HG02870 (cell line): ENCODE measurements around the gene IL4R.

Experiments used
- ATAC-seq: cut with Tn5 transposase; IDR thresholded peaks from one replicate; pipeline ENCODE4 v1.9.1; 2021; ENCODE audit warnings: mild to moderate bottlenecking, moderate library complexity; ENCODE audit not compliant: unreplicated experiment

IL4R gene

DNA sequence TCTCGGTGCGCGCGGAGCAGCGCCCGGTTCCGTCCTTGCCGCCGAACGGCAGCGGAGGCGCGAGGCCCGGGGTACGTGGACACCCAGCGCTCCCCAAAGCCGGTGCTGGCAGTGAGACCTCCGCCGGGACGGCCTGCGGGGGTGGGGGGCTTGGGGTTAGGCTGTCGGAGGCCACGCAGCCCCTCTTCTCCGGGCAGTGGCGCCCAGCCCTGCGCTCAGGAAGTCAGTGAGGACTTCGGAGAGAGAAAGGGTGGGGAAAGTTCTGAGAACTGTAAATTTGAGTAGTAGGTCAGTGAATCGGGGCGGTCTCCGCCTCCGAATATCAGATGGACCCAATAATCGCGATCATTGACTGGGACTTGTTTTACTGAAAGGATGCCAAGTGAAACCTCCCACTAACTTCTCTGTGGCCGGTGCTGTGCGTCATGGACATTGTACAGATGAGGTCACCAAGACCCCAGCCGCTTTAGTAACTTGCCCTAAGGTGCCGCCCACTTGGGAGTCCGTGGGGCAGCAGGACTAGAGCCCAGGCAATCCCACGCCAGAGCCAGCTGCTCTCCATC, 468 bp downstream of the IL4R start:
- ATAC-seq = peak; percentile 5

DNA sequence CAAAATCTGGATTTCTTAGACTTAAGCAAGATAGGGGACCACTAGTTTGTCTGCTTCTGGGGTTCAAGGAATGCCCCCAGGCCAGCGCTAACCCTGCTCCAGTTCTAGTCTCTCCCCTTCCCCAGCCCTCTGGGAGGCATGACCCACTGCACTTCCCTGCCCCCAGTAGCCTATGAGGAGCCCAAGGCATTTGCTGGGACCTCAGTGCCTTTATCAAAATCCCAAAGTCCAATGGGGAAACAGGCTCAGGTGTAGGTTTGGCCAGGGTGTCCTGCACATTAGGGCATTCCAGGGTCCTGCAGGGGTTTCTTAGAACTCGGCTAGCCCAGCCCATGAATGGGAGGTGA, 1.2 kb downstream of the IL4R start:
- ATAC-seq = no peak

DNA sequence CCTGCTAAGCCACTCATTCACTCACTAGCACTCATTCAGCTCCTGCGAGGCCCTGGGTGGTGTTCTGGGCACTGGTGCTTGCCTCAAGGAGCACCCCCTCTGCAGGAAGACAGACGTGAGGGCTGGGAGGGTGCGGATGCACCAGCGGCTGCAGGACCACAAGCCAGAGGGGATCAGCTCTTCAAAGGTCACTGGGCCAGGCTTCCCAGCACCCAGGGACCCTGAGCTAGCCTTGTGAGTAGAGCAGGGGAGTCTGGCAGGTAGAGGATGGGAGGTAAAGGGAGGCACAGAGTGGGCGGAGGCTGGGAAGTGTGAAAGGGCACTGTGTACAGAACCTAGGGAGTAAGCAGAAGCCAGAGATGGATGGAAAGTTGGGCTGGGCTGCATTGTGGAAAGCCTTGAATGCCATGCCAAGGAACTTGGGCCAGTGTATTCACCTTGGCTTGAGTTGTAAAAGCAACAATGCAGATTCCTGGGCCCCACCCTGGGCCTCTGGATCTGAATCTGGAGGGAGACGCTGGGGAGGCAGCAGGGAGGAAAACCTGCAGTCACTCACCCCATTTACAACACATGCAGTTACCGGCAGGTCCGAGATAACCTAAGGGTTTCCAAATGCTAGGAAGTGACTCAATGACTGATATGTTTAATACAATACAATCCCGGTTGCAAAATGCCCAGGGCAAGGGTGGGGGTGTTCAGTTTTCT, 1.7 kb downstream of the IL4R start:
- no peak for ATAC-seq

DNA sequence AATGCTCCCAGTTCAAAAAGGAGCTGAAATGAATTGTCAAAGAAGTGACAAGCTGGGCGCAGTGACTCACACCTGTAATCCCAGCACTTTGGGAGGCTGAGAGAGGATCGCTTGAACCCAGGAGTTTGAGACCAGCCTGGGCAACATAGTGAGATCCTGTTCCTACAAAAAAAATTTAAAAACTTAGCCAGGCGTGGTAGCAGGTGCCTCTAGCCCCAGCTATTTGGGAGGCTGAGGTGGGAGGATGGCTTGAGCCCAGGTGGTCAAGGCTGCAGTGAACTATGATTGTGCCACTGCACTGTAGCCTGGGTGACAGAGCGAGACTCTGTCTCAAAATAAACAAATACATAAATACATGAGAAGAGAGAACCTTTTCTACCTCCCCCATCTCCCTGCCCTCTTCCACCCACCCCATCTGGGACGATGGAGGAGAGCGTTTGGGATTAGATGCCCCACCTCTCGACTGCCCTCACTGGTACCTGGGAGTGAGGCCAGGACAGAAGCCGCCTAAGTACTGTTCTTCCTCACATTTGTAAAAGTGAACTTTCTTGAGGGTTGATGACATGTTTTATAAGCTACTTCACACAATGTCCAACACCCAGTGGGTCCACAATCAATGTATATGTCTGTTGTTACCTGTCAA, 2.4 kb downstream of the IL4R start:
- no peak for ATAC-seq

DNA sequence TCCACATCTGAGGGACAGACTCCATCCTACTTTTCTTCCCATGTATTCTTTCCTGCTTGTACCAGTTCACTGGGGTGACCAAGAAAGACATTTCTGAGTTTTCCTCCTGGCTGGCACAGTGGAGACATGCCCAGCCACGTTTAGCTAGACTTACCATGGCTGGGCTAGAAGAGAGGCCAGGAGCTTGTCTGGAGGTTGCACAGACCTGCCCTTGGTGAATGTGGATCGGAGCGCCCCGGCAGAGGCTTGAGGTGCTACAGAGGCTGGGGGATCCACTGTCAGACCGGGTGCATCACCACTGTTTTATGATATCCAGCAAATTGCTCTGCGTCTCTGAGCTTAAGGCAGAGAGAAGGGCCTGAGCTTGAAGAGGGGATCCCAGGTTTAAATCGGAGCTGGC, 3.5 kb downstream of the IL4R start:
- ATAC-seq = no peak

DNA sequence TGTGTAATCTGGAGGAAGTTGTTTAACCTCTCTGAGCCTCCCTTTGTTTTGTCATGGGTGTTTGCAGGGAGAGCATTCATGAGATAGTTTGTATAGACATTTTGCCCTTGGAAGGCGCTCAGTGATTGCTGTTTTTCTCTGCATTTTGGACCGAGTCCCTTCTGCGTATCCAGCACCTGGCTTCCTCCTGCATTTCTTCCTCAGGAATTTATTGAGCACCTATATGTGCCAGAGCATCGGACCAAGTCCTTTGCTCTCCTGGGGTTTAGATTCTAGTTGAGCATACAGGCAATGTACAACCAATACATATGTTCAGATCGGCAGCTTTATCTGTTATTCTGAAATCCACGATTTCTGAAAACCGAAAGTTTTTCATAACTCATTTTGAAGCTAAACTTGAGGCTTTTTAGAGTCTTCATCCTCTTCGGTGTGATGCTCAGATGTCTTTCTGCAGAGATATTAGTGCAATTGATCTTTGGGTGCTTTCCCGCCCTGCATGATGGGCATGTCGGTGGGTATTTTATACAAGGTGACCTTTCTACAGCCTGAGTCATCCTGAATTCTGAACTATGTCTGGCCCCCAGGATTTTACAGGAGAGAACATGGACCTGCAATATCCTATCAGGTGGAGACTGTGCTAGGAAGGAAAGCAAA, 4.1 kb downstream of the IL4R start:
- no peak for ATAC-seq

DNA sequence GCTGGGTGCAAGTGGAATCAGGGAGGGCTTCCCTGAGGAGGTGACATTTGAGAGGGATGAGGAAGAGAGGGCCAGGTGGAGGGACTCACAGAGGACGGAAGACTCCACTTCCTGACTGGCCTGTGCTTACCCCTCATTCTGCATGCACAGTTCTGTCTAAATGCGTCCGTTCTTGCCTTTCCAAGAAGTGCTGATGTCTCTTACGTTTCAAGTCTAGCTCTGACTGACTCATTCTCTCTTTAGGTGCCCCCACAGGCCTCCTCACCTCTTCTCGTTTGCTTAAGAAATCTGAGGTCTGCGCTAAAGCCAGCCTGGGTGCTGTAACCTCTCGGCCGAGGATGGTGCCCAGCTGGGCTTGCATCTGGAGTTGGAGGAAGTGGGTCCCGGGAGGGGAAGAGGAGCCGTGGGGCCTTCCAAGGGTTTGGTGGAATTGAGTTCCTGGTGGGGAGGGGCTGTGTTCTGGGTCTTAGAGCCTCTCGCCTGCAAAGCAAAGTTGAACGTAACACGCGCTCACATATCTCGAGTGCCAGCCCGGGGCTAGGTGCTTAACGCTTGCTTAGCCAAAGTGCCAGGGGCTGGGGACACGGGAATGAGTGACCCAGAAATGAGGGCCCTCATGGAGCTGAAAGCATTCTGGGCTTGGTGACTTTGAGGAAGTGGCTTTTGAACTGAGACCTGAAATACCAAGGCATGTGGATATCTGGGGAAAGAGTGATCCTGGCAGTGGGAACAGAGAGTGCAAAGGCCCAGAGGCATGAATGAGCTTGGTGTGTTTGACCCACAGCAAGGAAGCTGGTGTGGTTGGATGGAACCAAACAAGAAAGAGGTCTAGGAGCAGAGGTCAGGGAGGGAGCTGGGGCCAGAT, 4.8 kb downstream of the IL4R start:
- ATAC-seq = peak; percentile 42

DNA sequence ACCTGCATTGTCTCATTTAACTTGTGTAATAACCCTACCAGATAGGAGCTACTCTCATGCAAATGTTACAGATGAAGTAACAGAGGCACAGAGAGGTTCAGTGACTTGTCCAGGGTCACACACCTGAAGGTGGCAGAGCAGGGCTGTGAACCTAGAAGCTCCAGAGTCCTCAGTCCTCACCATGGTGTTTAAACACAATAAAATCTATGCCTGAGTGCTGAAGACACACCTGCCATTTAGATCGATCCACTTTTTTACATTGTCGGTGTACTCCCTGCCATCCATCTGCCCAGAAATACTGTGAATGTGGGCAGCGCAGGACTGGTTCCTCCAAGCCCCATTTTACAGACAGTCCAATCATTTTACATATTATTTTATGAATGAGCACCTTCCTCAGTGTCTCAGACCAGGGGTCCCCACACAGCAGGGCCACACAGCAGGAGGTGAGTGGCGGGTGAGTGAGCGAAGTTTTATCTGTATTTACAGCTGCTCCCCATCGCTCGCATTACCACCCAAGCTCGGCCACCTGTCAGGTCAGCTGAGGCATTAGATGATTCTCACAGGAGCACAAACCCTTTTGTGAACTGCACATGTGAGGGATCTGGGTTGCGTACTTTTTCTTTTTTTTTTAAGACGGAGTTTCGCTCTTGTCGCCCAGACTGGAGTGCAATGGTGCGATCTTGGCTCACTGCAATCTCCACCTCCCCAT, 5.6 kb downstream of the IL4R start:
- ATAC-seq = no peak

DNA sequence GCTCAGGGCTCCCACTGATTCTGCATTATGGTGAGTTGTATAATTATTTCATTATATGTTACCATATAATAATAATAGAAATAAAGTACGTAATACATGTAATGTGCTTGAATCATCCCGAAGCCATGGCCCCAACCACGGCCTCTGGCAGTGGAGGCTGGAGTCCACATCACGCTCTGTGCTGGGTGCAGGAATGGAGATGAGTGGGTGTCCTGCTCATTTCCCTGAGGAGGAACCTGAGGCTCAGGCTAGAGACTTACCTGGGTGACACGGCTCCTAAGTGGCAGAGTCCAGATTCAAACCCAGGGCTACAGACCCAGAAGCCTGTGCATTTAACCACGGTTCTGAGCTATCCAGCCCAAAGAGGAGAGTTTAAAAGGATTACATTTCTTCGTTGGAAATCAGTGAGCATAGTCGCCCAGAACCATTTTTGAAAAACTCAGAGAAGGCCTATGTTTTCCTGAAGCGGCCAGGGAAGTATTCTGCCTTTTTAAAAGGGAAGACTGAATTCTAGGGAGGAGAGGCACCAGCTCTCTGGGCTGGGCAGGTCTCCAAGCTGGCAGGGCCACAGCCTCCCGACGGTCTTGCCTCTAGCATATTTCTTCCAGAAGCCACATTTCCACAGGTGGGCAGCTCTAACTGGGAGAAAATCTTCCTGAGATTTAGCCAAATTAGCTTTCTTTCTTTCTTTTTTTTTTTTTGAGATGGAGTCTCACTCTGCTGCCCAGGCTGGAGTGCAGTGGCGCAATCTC, 6.7 kb downstream of the IL4R start:
- no peak for ATAC-seq

DNA sequence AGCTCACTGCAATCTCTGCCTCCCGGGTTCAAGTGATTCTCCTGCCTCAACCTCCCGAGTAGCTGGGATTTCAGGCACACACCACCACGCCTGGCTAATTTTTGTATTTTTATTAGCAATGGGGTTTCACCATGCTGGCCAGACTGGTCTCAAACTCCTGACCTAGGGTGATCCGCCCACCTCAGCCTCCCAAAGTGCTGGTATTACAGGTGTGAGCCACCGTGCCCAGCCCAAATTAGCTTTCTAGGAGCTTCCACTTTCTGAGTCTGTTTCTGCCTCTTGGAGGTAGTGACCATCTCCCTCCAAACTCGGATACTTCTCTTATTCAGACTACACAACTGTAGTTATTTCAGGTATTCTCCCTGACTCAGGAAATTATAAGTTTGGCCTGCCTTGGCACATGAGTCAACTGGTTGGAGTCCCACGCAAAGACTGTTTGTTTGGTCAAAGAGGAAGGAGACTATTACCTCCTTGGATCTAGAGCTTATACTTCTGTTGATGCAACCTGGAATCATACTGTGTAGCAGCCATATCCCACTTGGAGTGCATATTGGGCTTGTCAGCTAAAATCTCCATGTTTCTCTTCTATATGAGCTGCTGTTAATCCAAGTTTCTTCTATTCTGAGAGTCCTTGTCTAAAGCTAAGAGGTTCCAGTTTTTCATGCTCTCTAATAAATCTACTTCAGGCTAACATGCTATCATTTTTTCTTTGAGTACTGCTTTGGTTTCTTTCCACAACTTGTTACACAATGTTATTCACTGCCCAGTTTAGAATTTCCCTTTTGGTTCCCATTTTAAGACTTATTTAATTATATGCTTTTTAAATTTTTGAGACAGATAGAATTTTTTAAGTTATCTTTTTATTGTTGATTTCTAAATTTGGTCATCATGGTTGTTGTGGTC, 7.5 kb downstream of the IL4R start:
- ATAC-seq = no peak

DNA sequence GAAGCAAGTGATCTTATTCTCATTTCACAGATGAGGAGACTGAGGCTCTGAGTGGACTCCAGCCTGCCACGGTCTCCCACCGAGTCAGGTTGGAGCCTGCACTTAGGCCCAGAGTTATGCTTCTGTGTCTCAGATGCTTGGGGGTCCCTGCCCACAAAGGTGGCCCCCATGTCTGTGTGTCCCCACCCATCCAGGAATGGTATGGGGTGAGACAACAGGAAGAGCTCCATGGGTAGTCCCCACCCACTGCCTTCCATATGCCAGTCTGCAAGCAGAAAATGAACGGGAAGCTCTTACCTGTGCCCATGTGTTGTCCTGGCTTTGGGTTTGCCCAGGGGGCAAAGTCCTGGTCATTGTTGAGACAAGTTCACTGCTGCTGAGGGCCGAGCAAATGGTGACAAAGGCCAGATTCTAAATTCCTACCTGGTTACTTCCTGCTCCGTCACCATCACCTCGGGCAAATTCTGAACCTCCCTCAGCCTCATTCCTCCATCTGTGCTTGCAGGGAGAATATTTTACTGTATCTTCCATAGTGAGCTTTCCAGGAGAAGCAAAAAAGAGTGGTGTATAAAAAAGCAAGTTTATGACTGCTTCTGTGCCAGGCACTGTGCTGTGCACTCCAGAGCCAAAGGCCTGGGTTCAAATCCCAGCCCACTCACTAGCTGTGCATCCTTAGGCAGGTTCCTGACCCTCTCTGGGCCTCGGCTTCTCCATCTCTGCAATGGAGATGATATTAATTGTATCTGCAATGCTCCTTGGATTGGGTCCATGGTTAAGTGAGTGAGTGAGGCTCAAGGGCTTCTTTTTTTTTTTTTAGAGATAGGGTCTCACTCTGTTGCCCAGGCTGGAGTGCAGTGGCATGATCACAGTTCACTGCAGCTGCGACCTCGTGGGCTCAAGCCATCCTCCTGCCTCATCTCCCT, 9.3 kb downstream of the IL4R start:
- ATAC-seq = no peak

DNA sequence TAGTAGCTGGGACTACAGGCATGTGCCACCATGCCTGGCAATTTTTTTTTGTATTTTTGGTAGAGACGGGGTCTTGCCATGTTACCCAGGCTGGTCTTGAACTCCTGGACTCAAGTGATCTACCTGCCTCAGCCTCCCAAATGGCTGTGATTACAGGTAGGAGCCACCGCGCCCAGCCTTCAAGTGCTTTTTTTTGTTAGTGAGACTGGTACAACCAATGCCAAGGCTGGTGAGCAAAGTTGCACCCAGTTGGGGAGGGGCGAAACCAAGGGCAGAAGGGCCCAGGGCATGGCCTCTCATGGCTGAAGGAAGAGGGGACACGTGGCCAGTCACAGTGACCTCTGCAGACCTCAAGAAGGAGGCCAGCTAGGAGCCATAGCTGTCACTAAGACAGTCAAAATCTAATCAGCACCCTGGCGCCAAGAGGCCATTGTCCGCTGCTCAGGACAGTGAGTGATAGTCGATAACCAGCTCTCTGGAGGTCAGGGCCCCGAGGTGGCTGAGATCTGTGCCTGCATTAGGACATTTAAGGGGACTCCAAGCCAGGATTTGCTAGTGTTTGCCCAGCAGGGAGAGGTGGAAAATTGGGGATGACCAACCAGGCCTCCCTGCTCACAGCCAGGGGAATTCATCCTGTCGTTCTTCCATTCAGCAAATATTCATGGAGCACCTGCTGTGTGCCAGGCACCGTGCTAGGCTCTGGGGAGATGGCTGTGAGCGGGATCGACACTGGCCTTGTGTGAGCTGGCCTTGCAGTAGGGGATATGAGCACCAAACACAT, 10.2 kb downstream of the IL4R start:
- no peak for ATAC-seq

DNA sequence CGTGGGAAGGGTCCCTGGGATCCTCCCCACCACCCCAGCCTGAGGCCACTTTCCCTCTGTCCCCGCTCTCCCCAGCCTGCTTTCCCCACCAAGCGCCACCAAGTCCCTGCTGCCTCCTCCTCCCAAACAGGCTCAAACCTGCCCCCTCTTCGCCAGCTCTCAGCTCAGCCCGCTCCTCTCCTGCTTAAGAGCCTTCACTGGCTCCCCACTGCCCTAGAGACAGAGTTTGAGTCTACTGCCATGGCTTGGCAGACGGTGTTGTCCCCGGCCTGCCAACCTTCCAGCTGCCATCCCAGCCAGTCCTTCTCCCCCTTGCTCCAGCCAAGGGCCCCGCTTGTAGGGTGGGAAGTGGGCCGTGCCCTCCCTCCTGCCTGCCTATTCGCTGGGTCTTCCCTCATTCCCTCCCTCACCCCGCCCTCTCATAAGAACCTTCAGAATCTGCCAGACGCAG, 11.1 kb downstream of the IL4R start:
- ATAC-seq = no peak

DNA sequence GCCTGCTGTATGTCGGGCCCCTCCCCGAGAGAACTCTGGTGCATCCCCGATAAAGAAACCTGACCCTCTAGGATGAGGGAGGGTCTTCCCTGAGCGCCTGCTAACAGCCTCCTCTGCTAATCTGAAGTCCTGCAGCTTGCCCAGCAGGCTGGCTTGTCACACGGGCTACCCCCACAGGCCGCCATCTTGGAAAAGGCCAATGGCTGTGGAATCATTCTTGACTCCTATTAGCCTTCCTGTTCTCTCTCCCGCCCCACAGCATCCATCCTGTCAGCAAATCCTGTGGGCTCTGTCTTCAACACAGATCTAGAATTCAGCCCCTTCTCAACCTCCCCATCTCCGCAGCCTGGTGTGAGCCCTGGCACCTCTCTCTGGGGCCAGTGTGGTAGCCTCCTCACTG, 12.0 kb downstream of the IL4R start:
- ATAC-seq = no peak

DNA sequence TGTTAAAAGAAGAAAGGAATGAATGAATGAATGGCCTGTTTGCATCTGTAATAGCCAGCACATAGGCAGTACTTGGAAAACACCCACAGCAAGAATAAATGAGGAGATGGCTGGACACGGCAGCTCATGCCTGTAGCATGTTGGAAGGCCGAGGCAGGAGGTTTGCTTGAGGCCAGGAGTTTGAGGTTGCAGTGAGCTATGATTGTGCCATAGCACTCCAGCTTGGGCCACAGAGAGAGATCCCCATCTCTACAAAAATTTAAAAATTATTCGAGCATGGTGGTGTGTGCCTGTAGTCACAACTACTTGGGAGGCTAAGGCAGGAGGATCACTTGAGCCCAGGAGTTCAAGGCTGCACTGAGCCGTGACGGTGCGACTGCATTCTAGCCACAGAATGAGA, 12.5 kb downstream of the IL4R start:
- no peak for ATAC-seq

DNA sequence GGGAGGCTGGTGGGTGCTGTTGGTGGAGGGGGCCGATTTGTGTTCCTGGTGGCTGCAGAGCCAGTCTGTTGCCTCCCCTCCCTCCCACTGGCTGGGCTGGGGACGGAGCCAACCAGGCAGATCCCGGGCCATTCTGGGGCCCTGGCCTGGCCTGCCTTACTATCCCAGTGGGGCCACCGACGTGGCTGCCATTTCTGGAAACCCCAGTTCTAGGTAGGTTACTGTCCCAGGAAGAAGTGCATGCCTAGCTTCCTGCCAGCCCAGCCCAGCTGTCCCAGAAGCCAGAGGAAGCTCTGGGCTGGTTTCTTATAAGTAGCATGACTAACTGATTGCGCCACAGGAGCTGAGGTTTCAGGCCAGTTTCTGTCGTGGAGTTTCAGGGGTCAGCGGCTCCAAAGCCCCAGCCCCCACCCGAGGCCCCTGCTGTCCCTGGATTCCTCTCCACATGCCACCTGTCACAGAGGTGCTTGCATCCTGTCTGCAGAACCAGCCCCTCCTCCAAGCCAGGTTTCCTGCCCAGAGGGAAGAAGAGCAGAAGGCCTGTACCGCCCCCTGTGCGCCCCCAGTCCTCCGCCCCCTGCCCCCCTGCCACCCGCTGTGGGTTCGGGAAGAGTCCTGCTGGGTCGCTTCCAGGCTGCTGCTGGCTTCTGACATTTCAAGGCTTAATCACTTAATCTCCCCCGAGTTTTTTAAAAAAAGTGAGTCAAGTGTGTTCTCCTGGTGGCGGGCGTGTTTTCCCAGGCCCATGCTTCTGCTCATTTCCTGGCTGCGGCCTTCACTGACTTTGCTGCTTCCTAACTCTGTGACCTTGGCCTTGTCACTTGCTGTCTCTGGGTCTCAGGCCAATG, 13.2 kb downstream of the IL4R start:
- ATAC-seq = no peak
